ENCODE results near the gene PGRMC2. TPM values are rescaled to one million over a fixed set of nuclear protein-coding genes. Genes with fewer than 3 reads are reported as not detected.

PGRMC2 gene
- total RNA-seq, 6 experiments from 2014 or later = 116 to 185 (median 129) TPM

- Mint-ChIP-seq H3K9me3 (no peaks in the 10 kb centered on the region), H3K36me3 (ENCODE audit: low read depth) (peaks cover 60% of the 10 kb centered on the region), H3K27me3 (ENCODE audit: insufficient read depth) (no peaks in the 10 kb centered on the region; the same call in 1 of the 2 replicates), H3K4me3 (no peak overlapping the region), H3K4me1 (ENCODE audit: low read depth) (peaks cover 65% of the 10 kb centered on the region), H3K27ac (no peak overlapping the region)
- no peak for DNase-seq
- TF ChIP-seq CTCF (IDR thresholded peaks at IDR 0.05) = no peak
These were observed 6.3 kb downstream of the PGRMC2 start for GRCh38 chr4:128281354-128281753.

GRCh38 chr4:128279624-128280225, 7.9 kb downstream of the PGRMC2 start:
- Mint-ChIP-seq H3K36me3 (ENCODE audit: low read depth) (peaks cover 46% of the 10 kb centered on the region), H3K27me3 (ENCODE audit: insufficient read depth) (no peaks in the 10 kb centered on the region; the same call in 1 of the 2 replicates), H3K4me3 (no peak overlapping the region), H3K4me1 (ENCODE audit: low read depth) (peaks cover 63% of the 10 kb centered on the region), H3K9me3 (no peaks in the 10 kb centered on the region), H3K27ac (no peak overlapping the region)
- TF ChIP-seq CTCF (IDR thresholded peaks at IDR 0.05) = no peak
- no peak for DNase-seq

- peaks cover 66% of the 10 kb centered on the region for H3K4me1 Mint-ChIP-seq (ENCODE audit: low read depth)
- H3K27ac Mint-ChIP-seq = no peak overlapping the region
- no peaks in the 10 kb centered on the region for H3K9me3 Mint-ChIP-seq
These were observed 9.8 kb downstream of the PGRMC2 start for GRCh38 chr4:128277856-128278255.

GRCh38 chr4:128275346-128275745, 12.3 kb downstream of the PGRMC2 start:
- Mint-ChIP-seq H3K9me3 (no peaks in the 10 kb centered on the region), H3K27ac (0 out of 2 replicates have a peak overlapping the region, but pooled peaks have one; percentile 17), H3K4me1 (ENCODE audit: low read depth) (peaks cover 42% of the 10 kb centered on the region), H3K27me3 (ENCODE audit: insufficient read depth) (no peaks in the 10 kb centered on the region), H3K36me3 (ENCODE audit: low read depth) (peaks cover 39% of the 10 kb centered on the region), H3K4me3 (no peak overlapping the region)
- no peak for TF ChIP-seq CTCF (IDR thresholded peaks at IDR 0.05)
- DNase-seq = peak; percentile 41

More at GRCh38 chr4:128277856-128278255, 9.8 kb downstream of the PGRMC2 start:
- no peak for DNase-seq
- no peaks in the 10 kb centered on the region for H3K27me3 Mint-ChIP-seq (ENCODE audit: insufficient read depth)
- no peak overlapping the region for H3K4me3 Mint-ChIP-seq
- TF ChIP-seq CTCF (IDR thresholded peaks at IDR 0.05) = no peak
- H3K36me3 Mint-ChIP-seq (ENCODE audit: low read depth) = peaks cover 44% of the 10 kb centered on the region

GRCh38 chr4:128271551-128271950, 16.1 kb downstream of the PGRMC2 start:
- Mint-ChIP-seq H3K27me3 (ENCODE audit: insufficient read depth) (peaks cover 2% of the 10 kb centered on the region; the same call in 1 of the 2 replicates), H3K4me1 (ENCODE audit: low read depth) (peaks cover 25% of the 10 kb centered on the region), H3K4me3 (no peak overlapping the region)

More at GRCh38 chr4:128271551-128271950, 16.1 kb downstream of the PGRMC2 start:
- no peak for DNase-seq
- peaks cover 30% of the 10 kb centered on the region for H3K36me3 Mint-ChIP-seq (ENCODE audit: low read depth)
- TF ChIP-seq CTCF (IDR thresholded peaks at IDR 0.05) = no peak
- no peak overlapping the region for H3K27ac Mint-ChIP-seq
- peaks cover 5% of the 10 kb centered on the region for H3K9me3 Mint-ChIP-seq
